GM13976 (cell line): ENCODE results near the gene IDI2.

ENCODE experiments used
- DNase-seq: peaks from one replicate; pipeline ENCODE4 v3.0.0; 2012; ENCODE audit warnings: low spot score
- CTCF ChIP-seq: IDR thresholded peaks from 2 replicates; pipeline ENCODE4 v1.5.1; 2012; ENCODE audit warnings: borderline replicate concordance, mild to moderate bottlenecking; ENCODE audit not compliant: insufficient read depth; ENCODE audit errors: extremely low read depth, missing control alignments, control extremely low read depth
- in situ Hi-C: fragments of 300-500 bp; cut with MboI; formaldehyde crosslinking; loops from one replicate; pipeline ENCODE4 v1.12.0; 2022; ENCODE audit warnings: low sequenced_read_pairs, mixed read lengths, inconsistent platforms; ENCODE audit not compliant: unreplicated experiment

Gene IDI2

DNA sequence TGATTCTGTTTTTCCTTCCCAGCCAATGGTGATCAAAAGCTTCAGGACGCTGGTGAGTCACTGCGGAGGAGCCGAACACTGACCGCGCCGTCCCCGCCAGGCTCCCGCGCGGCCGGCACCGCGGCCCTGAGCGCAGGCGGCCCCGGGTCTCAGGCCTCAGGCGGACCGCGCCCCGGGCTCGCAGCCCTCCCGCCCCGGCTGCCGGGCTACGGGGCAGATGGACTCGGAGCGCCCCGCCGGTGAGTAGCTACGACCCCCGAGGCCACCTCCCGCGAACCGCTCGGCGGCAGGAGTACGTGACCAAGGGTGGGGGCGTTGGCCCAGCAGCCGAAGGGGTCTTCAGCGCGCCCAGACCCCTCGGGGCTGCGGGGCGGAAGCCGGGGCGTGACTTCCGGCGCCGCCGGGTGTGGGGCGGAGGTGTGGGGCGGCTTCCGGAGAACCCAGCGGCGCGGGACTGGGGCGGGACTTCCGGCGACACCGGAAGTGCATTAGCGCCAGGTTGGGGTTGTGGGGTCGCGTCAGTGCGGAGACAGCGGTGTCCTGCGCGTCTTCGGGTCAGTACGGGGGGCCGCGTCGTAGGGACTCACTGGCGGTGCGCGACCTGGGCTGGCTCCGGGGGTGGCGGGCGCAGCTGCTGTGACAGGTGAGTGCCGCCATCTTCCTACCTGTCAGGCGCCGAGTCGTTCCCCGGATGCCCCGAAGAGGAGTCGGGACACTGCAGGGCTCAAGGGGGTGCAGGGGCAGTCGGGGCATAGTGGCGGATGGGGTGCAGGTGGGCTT lies 30.9 kb upstream of the IDI2 start, which contains the start of gene WDR37:
TSS of gene WDR37 (plus strand) at position 60 of the 780 bp plus-strand sequence. CDS start 15,771 bp downstream, outside the sequence.
- DNase-seq: peak; percentile 96
- in situ Hi-C loops: no loop called here
- no peak for TF ChIP-seq CTCF

DNA sequence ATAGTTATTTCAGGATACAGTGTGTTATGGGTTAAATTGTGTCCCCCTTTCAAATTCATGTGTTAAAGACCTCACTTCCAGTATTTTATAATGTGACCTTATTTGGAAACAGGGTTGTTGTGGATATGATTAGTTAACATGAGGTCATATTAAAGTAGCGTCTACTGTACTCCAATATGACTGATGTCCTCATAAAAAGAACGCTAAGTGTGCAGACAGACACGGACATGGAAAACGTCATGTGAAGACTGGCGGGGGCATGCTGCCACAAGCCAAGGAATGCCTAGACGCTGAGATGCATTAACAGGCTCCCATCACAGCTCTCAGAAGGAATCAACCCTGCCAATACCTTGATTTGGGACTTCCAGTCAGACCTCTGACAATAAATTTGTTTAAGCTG lies 29.0 kb upstream of the IDI2 start:
- in situ Hi-C loops: no loop called here
- no peak for TF ChIP-seq CTCF
- no peak for DNase-seq

DNA sequence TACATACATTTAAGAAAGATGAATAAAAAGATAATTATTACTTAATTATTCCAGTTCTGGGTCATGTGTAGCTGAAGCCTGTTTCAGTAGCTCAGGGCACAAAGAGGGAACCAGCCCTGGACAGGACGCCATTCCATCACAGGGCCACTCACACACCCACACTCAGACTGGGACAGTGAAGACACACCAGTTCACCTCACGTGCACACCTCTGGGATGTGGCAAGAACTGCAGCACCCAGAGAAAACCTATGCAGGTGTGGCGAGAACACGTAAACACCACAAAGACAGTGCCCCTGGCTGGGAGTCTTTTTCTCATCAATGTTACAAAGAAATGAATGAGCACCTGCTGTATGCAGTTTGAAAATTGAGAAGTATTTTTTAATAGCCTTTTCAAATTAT lies 24.9 kb upstream of the IDI2 start:
- in situ Hi-C loops: no loop called here
- TF ChIP-seq CTCF: no peak
- no peak for DNase-seq

DNA sequence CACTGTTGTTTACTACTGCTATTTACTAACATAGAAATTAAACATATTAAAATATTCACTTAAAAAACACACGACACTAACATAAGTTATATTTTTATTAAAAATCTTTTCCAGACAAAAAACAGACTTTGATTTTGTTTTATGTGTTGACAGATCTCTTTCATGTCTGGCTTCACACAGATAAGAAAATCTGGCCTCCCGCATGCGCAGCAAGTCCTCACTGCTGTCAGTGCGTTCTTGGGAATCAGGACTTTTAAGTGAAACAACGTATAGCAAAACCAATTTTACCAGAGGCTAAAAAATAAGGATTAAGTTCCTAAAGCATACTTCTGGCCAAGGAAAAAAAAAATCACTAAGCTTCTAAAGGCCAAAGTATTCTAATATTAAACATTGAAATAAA lies 24.5 kb upstream of the IDI2 start:
- no peak for DNase-seq
- no peak for TF ChIP-seq CTCF
- in situ Hi-C loops: no loop called here

GRCh38 chr10:1049425-1049958 lies 23.8 kb upstream of the IDI2 start:
- no peak for DNase-seq
- in situ Hi-C loops: no loop called here
- TF ChIP-seq CTCF: no peak

DNA sequence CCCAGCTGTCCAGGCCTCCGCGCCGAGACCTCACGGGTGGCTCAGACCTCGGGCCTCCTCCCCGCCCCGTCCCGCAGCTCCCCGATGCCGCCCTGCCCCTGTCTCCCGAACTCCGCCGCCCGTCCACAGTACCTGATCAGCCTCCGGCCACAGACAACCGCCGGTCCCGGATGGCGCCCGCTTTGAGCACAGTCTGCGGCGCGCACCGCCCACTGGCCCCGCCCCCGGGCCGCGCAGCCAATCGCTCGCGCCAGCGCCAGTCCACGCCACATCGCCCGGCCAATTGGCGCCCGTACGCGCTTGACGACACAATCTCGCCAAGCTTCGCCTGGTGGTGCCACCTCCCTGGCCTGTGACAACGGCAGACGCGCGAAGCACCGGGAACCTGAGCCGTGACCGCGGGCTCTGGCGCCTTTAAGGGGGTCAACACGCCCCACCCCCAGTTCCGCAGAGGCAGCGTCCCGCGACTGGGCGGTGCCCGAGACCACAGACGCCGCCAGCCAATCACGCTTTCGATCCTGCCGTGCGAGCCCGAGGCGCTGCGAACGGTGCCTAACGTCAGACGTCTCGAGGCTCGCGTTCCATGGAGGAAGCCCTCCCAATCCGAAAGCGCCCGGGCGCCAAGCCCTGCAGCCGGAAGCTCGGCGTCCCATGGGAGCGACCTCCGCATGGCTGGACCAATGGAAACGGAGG lies 23.2 kb upstream of the IDI2 start, which contains the start of gene IDI1:
TSS of gene IDI1 (minus strand) at position 388 of the 693 bp plus-strand sequence. CDS start at position 272, 116 bp downstream.
- no peak for TF ChIP-seq CTCF
- DNase-seq: peak; percentile 97
- in situ Hi-C loops: no loop called here
